BE2C (cell line): Measurements from ENCODE around the gene WIF1.

Experiments
- DNase-seq: peaks from one replicate; pipeline ENCODE4 v3.0.0-alpha.2; 2020
- H3K27me3 ChIP-seq: fragments of 250-450 bp; sonication (Bioruptor Pico); 2 replicates; pipeline ENCODE4 v1.5.1; 2020; ENCODE audit warnings: mild to moderate bottlenecking
- H3K36me3 ChIP-seq: fragments of 250-450 bp; sonication (Bioruptor Pico); 2 replicates; pipeline ENCODE4 v1.5.1; 2020; ENCODE audit warnings: mild to moderate bottlenecking
- H3K4me1 ChIP-seq: fragments of 250-450 bp; sonication (Bioruptor Pico); 2 replicates; pipeline ENCODE4 v1.5.1; 2020
- H3K4me3 ChIP-seq: 2 replicates; pipeline ENCODE4 v1.5.1; 2011; ENCODE audit warnings: low read depth, low read length
- H3K9me3 ChIP-seq: fragments of 250-450 bp; sonication (Bioruptor Pico); 2 replicates; pipeline ENCODE4 v1.5.1; 2020
- TF ChIP-seq, protein P1 (sequence below): IDR thresholded peaks from 2 replicates; pipeline ENCODE4 v1.5.1; 2012; ENCODE audit warnings: mild to moderate bottlenecking, low read depth, low read length

The WIF1 gene

DNA sequence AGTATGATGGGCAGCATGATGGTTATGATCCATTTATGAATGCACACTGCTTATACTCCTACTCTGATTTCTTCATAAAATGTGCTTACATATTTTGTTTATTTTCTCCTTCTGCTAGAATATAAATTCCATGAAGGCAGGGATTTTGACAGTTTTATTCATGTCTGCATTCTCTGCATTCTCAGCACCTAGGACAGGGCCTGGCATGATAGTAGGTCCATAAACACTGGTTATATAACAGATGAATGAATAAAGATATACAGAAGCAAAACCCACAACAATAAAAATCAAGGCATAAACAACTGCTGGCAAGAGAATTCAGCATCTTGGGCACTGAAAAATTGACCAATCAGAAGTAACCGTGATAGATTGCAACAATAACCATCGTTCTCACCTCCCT is 115.4 kb downstream of the WIF1 start:
- no peak for DNase-seq
- H3K4me3 ChIP-seq: no peak overlapping the region
- no peaks in the 10 kb centered on the region for H3K27me3 ChIP-seq
- no peaks in the 10 kb centered on the region for H3K4me1 ChIP-seq
- no peaks in the 10 kb centered on the region for H3K36me3 ChIP-seq
- TF ChIP-seq, protein P1, sequence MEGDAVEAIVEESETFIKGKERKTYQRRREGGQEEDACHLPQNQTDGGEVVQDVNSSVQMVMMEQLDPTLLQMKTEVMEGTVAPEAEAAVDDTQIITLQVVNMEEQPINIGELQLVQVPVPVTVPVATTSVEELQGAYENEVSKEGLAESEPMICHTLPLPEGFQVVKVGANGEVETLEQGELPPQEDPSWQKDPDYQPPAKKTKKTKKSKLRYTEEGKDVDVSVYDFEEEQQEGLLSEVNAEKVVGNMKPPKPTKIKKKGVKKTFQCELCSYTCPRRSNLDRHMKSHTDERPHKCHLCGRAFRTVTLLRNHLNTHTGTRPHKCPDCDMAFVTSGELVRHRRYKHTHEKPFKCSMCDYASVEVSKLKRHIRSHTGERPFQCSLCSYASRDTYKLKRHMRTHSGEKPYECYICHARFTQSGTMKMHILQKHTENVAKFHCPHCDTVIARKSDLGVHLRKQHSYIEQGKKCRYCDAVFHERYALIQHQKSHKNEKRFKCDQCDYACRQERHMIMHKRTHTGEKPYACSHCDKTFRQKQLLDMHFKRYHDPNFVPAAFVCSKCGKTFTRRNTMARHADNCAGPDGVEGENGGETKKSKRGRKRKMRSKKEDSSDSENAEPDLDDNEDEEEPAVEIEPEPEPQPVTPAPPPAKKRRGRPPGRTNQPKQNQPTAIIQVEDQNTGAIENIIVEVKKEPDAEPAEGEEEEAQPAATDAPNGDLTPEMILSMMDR: no peak
- H3K9me3 ChIP-seq: no peaks in the 10 kb centered on the region

DNA sequence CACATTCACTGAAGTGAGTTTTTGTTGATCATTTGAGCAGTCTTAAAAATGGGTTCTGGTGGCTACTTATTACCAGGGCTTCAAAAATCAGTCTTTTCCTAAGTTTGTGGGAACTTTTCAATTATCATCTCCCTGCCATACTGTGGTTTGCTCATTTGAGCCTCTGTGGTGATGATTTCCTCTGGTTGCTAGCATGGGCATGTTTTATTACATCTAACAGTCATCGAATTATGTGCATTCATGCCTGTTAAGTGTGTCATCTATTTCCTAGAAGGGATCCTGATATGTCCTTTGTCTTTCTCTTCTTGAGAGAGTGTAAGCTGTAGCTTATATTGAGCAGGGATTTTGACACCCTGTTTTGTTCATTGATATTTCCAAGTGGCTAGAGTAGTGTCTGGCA is 116.8 kb downstream of the WIF1 start:
- Histone ChIP-seq H3K4me1 (no peaks in the 10 kb centered on the region), H3K27me3 (no peaks in the 10 kb centered on the region), H3K36me3 (no peaks in the 10 kb centered on the region), H3K9me3 (no peaks in the 10 kb centered on the region), H3K4me3 (no peak overlapping the region)
- no peak for DNase-seq
- TF ChIP-seq, protein P1: no peak
